ENCODE data around the gene DNAJC5.
A peak's percentile ranks its signal among the peaks of the same experiment; 100 is the strongest.
"Not testable (repeated sequence)": the region's sequence is repeated elsewhere in the genome, so short reads cannot be mapped to it uniquely, and the experiment has no call there.

The DNAJC5 gene, protein sequence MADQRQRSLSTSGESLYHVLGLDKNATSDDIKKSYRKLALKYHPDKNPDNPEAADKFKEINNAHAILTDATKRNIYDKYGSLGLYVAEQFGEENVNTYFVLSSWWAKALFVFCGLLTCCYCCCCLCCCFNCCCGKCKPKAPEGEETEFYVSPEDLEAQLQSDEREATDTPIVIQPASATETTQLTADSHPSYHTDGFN

GRCh38 chr20:63894358-63895201 is at the start of gene DNAJC5:
Gene DNAJC5, plus strand, starts transcription at chr20:63895126. Its CDS starts 33,220 bp downstream, at chr20:63928346.
- peak; percentile 98 for DNase-seq

GRCh38 chr20:63846128-63846771 is 48.7 kb upstream of the DNAJC5 start:
- no peak for DNase-seq

GRCh38 chr20:63846888-63847236 is 48.1 kb upstream of the DNAJC5 start:
- DNase-seq = no peak

GRCh38 chr20:63847237-63848002 is 47.5 kb upstream of the DNAJC5 start:
- DNase-seq = no peak

DNA sequence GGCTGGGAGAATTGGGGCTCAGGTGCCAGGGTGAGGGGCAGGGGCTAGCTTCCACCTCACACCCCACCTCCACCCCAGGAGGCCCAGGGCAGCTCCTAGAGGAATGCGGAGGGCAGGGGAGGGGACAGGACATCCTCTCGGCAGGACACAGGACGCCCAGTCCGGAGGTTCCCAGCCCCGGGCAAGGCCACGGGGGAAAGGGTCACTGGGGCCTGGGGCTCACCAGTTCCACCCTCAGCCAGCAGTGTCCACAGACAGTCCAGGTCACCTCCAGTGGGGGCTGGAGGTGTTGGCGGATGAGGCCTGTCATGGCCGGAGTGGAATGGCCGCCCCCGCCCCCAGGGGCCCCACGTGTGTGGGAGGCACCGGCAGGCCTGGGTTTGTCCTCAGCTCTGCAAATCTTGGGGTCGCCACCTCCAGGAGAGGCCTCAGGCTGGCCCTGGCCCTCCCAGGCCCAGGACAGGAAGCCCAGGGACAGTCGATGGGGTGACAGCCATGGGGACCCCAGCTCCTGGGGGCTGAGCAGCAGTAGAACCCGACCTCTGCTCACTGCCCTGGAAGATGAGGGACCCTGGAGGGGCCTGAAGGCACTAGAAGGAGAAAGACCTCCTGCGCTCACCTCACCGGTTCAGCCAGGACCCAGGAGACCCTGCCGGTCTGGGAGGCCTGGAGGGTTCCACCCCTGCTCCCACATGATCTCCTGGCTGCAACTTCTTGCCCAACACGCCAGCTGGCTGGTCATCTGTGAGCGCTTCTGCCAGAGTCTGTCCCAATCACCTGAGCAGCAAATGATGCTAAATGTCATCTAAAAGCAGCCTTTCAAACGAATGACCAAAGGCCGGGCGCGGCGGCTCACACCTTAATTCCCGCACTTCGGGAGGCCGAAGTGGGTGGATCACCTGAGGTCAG is 46.7 kb upstream of the DNAJC5 start:
- DNase-seq = no peak

- peak; percentile 76 for DNase-seq
These were observed 44.0 kb upstream of the DNAJC5 start for GRCh38 chr20:63850689-63851547.

GRCh38 chr20:63851548-63851943 is 43.4 kb upstream of the DNAJC5 start:
- DNase-seq = not testable (repeated sequence)

GRCh38 chr20:63853733-63854068 is 41.2 kb upstream of the DNAJC5 start:
- not testable (repeated sequence) for DNase-seq

GRCh38 chr20:63854069-63854765 is 40.7 kb upstream of the DNAJC5 start:
- no peak for DNase-seq

GRCh38 chr20:63854766-63855362 is 40.1 kb upstream of the DNAJC5 start:
- DNase-seq = no peak

- no peak for DNase-seq
These were observed 39.4 kb upstream of the DNAJC5 start for GRCh38 chr20:63855363-63856097.

- DNase-seq = no peak
These were observed 38.8 kb upstream of the DNAJC5 start for GRCh38 chr20:63856098-63856511.

DNA sequence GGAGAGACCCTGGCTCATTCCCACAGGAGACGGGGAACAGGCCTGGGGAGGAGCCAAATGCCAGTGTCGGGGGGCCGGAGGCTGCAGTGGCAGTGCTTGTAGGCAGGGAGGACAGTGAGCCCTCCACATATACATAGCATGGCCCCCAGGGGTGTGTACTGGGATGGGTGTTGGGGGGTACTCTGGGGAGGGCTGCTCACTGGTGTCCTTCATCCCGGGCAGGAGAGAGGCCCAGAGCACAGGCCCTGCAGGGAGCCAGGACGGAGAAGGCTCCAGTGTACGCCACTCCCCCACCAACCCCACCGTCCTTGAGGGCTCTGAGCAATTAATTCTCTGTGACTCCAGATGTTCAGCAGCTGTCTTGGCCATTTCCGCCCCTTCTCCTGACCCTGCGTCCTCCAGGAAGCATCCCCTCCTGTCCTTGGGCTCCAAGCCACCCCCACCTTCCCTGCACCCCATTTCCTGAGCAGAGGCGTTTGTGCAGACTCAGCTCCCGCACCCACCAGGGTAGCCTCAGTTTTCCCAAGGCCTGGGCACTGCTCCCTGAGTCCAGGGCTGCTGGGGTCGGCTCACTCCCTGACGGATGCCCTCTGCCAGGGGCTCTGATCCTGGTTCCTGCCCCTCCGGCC is 37.0 kb upstream of the DNAJC5 start:
- no peak for DNase-seq

GRCh38 chr20:63858393-63859165 is 36.3 kb upstream of the DNAJC5 start:
- no peak for DNase-seq

DNA sequence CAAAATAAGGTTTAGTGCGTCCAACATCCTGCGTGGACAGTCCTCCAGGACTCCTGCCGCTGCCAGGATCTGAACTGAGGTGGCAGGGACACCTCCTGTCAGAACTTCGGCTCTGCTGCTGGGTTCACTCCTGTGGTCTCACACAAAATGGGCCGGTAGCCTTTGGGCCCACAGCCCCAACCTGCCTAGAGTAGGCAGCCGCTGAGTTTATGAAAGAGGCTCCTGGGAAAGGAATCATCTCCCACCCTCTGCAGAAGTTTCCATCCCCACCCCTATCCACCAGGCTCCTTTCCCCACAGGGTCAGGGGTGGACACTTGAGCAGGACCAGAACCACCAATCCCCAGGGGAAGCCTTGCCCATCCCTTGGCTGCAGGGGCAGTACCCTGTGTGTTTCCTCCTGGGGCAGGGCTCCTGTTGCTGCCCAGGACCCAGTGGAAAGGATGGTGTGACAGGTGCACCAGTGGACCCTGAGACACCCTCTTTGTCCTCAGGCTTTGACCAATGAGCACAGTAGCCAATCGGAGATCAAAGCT is 35.7 kb upstream of the DNAJC5 start:
- DNase-seq = no peak

GRCh38 chr20:63860325-63861051 is 34.4 kb upstream of the DNAJC5 start:
- DNase-seq = no peak

DNA sequence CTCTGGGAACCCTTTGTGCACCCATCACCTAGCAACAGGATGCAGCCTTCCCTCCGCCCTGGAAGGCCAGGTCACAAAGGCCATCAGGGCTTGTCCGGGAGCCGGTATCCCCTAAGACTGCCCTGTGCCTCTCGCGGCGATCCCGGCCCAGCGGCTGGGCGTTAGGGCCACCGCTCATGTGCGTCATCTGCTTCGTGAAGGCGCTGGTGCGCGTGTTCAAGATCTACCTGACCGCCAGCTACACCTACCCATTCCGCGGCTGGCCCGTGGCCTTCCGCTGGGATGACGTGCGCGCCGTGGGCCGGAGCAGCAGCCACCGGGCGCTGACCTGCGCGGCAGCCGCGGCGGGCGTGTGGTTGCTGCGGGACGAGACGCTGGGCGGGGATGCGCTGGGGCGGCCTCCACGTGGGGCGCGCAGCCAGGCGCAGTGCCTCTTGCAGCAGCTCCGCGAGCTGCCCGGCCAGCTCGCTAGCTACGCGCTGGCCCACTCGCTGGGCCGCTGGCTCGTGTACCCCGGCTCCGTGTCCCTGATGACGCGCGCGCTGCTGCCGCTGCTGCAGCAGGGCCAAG is 33.5 kb upstream of the DNAJC5 start, which contains the start of gene ABHD16B:
TSS of gene ABHD16B (plus strand) at position 134 of the 570 bp plus-strand sequence. CDS start at position 177, 43 bp downstream.
- DNase-seq = no peak

All from activated CD8-positive, alpha-beta memory T cell treated with anti-CD3 and anti-CD28 coated beads, Interleukin-2, amount 50 U/mL, for 48 hours (primary cell).